Left ventricle myocardium inferior (tissue), 1 donor: Measurements from ENCODE around the gene POMT1. TPM values are rescaled to one million over a fixed set of nuclear protein-coding genes. Genes with fewer than 3 reads are reported as not detected.

Experiments
- DNase-seq: peaks from one replicate; pipeline ENCODE4 v3.0.0-alpha.2; 2020
- H3K27ac ChIP-seq: fragments of 200-600 bp; replicated peaks from 2 replicates; pipeline ENCODE4 v1.8.0; 2021
- H3K27me3 ChIP-seq: fragments of 200-600 bp; 2 replicates; pipeline ENCODE4 v1.8.0; 2021; ENCODE audit warnings: low read depth
- H3K36me3 ChIP-seq: fragments of 200-600 bp; 2 replicates; pipeline ENCODE4 v1.8.0; 2021
- H3K4me1 ChIP-seq: fragments of 200-600 bp; 2 replicates; pipeline ENCODE4 v1.8.0; 2021
- H3K4me3 ChIP-seq: fragments of 200-600 bp; 2 replicates; pipeline ENCODE4 v1.8.0; 2021; ENCODE audit warnings: mild to moderate bottlenecking, moderate library complexity
- H3K9me3 ChIP-seq: fragments of 200-600 bp; replicated peaks from 2 replicates; pipeline ENCODE4 v1.8.0; 2021
- CTCF ChIP-seq: fragments of 200-600 bp; IDR thresholded peaks from 2 replicates; pipeline ENCODE4 v1.8.0; 2021; ENCODE audit warnings: antibody characterized with exemption, mild to moderate bottlenecking, borderline replicate concordance
- intact Hi-C: fragments of 100-400 bp; cut with micrococcal nuclease; formaldehyde crosslinking; loops from one replicate; pipeline ENCODE4 v1.11.0; 2022
- total RNA-seq: library from RNA; stranded (reverse); fragmentation: NEBNext Ultra II Directional; extraction: Animal tissue kit (Norgen Biotek cat#: 25700); gene quantifications from one replicate; pipeline ENCODE4 v1.2.1, GENCODE V29; 2021
- donor health status: DM: no; HTN: yes; CAD: no; lungs with severe emphysema.

POMT1 gene
- total RNA-seq, 1 donor from 2014 or later, result 19.3 TPM

GRCh38 chr9:131552030-131552429, 49.3 kb downstream of the POMT1 start:
- TF ChIP-seq CTCF, result no peak
- intact Hi-C loops, result no loop called here
- Histone ChIP-seq H3K4me1 (peaks cover 1% of the 10 kb centered on the region), H3K27ac (no peak overlapping the region), H3K4me3 (no peak overlapping the region), H3K9me3 (no peaks in the 10 kb centered on the region), H3K27me3 (peaks cover 95% of the 10 kb centered on the region), H3K36me3 (no peaks in the 10 kb centered on the region)
- no peak for DNase-seq

- no peaks in the 10 kb centered on the region for H3K36me3 ChIP-seq
- TF ChIP-seq CTCF, result no peak
- no peaks in the 10 kb centered on the region for H3K9me3 ChIP-seq
- no peak for DNase-seq
- intact Hi-C loops, result no loop called here
- H3K4me1 ChIP-seq, result no peaks in the 10 kb centered on the region
- no peak overlapping the region for H3K27ac ChIP-seq
- no peak overlapping the region for H3K4me3 ChIP-seq
- peaks cover 73% of the 10 kb centered on the region for H3K27me3 ChIP-seq
These were observed 51.5 kb downstream of the POMT1 start for GRCh38 chr9:131554087-131554842.

- Histone ChIP-seq H3K9me3 (no peaks in the 10 kb centered on the region), H3K4me3 (no peak overlapping the region), H3K4me1 (no peaks in the 10 kb centered on the region), H3K27ac (no peak overlapping the region), H3K36me3 (no peaks in the 10 kb centered on the region), H3K27me3 (peaks cover 66% of the 10 kb centered on the region)
- intact Hi-C loops, result no loop called here
- TF ChIP-seq CTCF, result no peak
- no peak for DNase-seq
These were observed 52.2 kb downstream of the POMT1 start for GRCh38 chr9:131554843-131555351.

- TF ChIP-seq CTCF, result no peak
- Histone ChIP-seq H3K36me3 (no peaks in the 10 kb centered on the region), H3K4me1 (no peaks in the 10 kb centered on the region), H3K27me3 (peaks cover 56% of the 10 kb centered on the region), H3K4me3 (no peak overlapping the region), H3K27ac (no peak overlapping the region), H3K9me3 (no peaks in the 10 kb centered on the region)
- intact Hi-C loops, result no loop called here
- DNase-seq, result no peak
These were observed 53.3 kb downstream of the POMT1 start for GRCh38 chr9:131555841-131556673.

- no peak for DNase-seq
- Histone ChIP-seq H3K9me3 (peaks cover 11% of the 10 kb centered on the region), H3K4me1 (no peaks in the 10 kb centered on the region), H3K36me3 (no peaks in the 10 kb centered on the region), H3K27ac (no peak overlapping the region), H3K4me3 (no peak overlapping the region), H3K27me3 (peaks cover 39% of the 10 kb centered on the region)
- intact Hi-C loops, result no loop called here
- TF ChIP-seq CTCF, result no peak
These were observed 55.3 kb downstream of the POMT1 start for GRCh38 chr9:131557855-131558548.
